DMS79 (cell line): ENCODE results near the gene ZNF385C.

Source experiments
- DNase-seq: peaks from one replicate; lab custom pipeline; 2025; lab: John Stamatoyannopoulos, UW

ZNF385C gene

GRCh38 chr17:42125565-42125964 lies 27.3 kb upstream of the ZNF385C start:
- DNase-seq = no peak

DNA sequence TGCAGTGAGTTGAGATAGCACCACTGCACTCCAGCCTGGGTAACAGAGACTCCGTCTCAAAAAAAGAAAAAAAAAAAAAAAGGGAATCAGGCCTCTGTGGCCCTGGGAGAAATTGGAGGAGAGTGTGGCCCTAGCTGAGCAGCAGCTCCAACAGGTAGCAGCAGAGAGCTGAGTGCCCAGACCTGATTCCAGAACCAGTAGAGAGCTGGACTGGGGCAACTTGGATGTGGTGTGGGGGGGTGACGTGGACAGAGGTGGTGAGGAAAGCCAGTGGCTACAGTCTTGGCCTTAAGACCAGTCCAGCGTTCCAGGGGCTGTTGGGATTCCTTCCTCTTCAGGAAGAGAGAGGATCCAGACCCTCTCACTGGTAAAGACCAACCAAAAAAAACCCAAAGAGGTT lies 26.0 kb upstream of the ZNF385C start:
- no peak for DNase-seq

DNA sequence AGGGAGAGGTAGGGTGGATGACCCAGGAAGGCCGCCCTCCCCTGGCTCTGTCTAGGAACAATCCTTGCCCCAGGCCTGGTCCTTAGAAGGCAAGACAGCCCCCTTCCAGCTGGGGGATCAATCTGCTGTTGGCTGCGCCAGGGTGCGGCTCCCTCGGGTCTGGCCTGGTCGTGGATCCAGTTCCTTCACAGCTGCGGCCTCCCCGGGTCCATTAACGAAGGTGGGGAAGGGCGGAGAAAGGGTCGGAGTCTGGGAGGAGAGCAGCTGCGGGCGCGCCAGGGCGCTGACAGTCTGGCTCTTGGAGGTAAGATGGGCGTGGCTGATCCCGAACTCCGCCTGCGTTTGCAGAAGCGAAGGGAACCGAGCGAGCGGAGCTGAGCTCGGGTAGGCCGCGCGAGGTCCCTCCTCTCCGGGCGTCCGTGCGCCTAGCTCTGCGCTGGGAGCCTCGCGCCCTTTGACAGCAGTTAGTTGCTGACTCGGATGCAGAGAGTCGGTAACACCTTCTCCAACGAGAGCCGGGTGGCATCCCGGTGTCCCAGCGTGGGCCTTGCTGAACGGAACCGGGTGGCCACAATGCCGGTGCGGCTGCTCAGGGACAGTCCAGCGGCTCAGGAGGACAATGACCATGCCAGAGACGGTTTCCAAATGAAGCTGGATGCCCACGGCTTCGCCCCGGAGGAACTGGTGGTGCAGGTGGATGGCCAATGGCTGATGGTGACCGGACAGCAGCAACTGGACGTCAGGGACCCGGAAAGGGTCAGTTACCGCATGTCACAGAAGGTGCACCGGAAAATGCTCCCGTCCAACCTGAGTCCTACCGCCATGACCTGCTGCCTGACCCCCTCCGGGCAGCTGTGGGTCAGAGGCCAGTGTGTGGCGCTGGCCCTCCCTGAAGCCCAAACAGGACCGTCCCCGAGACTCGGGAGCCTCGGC lies 24.4 kb upstream of the ZNF385C start, which contains the start of gene HSPB9:
TSS of gene HSPB9 (plus strand) at position 434 of the 933 bp plus-strand sequence. CDS start at position 481, 47 bp downstream.
- peak; percentile 48 for DNase-seq

- DNase-seq = peak; percentile 48
Measured at GRCh38 chr17:42120770-42121769, 22.8 kb upstream of the ZNF385C start, which contains the start of gene KAT2A. Gene KAT2A (minus strand): TSS chr17:42121367. CDS start chr17:42121304, 63 bp downstream.

DNA sequence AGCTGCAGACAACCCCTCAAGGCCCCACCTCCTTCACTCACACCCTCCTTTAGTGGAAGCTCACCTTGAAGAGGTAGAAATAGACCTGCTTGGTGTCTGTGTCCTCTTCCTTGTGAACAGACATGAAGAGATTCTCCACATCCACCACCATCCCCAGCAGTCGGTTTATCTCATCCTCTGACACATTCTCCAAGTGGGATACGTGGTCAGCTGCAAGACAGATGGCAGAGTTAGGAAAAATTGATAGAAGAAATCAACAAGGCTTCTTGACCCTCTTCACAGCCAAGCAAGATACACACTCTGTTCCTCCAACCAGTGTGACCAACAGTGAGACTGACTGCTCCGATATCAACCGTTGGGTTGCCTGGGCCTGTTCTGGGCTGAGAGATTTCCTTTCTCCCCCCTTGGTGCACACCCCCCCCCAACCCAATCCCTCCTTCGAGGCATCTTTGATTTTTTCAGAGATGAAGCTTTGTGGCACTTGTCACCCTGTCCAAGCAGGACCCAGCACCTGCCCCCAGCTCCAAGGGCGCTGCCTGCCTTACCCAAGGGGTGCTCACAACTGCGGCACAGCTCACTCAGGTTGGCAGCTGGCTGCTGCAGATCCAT lies 22.0 kb upstream of the ZNF385C start:
- DNase-seq = no peak

DNA sequence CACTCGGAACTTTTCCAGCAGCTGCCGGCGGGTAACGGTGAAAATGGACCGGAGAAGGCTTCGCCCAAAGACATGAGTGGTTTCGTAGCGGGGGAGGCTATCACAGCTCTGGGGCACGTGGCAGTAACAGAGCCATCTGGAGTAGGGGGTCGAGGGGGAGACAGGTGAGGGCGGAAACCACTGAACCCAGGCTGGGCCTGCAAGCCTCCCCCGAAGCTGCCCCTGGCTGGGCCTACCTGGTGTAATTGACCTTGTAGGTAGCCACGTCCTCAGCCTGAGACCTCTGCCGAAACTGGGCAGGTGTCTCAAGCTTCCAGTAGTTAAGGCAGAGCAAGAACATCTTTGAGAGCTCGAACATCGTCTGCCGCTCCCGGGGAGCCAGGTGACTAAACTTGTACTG lies 21.0 kb upstream of the ZNF385C start:
- DNase-seq = no peak

- DNase-seq = no peak
Measured at GRCh38 chr17:42118545-42118944, 20.3 kb upstream of the ZNF385C start.

GRCh38 chr17:42118126-42118510 lies 19.8 kb upstream of the ZNF385C start:
- DNase-seq = no peak

DNA sequence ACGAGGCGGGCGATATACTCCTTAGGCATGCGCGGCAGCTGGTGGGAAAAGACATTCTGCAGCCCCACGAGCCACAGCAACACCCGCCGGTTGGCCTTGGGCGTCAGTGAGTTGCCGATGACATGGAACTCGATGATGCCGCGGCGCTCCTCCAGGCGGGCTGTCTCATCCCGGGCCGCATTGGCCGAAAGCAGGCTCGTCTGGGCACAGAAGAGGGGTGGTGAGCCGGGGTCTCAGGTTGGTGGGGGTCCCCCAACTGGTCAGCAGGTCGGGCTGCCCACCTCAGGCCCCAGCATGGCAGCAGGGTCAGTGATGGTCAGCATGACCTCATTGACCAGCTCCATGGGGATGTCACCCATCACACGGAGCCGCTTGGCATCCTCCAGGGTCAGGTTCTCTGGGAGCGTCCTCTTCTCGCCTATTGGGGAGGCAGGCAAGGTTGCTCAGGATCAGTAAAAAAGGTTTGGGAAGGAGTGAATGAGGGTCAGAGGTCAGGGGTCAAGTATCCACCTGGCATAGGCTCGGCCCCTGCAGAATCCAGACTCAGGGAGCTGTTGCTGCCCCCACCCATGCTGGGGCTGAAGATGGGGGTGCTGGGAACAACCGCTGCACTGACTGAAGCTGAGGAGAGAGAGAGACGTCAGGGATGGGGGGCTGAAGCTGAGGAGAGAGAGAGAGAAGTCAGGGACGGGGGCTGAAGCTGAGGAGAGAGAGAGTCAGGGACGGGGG lies 19.3 kb upstream of the ZNF385C start:
- no peak for DNase-seq

GRCh38 chr17:42116705-42117396 lies 18.6 kb upstream of the ZNF385C start:
- peak; percentile 32 for DNase-seq

- DNase-seq = no peak
Measured at GRCh38 chr17:42114118-42114517, 15.8 kb upstream of the ZNF385C start.

DNA sequence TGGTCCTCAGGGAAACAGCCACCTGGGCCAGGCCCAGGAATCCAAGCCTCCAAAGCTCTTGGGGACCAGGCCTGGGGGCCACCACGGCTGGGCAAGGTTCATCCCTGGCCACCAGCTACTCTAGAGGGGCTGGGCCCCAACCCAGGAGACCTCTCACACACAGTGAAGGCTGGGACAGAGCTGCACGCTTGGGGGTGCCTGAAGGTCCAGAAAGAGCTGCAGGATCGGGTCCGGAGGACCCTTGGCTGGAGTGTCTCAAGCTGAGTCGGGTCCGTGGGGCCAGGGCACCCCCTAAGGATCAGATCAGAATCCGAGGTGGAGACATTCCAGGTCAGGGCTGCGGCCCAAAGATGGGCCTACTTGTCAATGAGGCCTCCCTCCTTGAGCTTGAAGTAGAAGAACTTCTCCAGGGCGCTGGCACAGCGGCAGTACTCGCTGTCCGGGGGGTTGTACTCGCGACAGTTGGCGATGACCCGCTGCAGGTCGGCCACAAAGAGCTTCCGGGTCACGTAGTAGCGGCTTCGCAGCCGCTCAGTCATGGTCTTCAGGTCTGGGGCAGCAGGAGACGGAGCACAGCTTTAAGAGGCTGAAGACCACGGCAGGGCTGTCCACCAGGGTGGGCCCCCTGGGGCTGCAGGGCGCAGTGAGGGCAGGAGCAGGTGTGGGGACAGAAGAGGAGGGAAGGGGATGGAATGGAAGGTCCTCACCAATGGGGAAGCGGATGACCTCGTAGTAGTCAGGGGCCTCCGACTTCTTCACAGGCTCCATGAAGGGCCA lies 15.2 kb upstream of the ZNF385C start:
- DNase-seq = no peak

DNA sequence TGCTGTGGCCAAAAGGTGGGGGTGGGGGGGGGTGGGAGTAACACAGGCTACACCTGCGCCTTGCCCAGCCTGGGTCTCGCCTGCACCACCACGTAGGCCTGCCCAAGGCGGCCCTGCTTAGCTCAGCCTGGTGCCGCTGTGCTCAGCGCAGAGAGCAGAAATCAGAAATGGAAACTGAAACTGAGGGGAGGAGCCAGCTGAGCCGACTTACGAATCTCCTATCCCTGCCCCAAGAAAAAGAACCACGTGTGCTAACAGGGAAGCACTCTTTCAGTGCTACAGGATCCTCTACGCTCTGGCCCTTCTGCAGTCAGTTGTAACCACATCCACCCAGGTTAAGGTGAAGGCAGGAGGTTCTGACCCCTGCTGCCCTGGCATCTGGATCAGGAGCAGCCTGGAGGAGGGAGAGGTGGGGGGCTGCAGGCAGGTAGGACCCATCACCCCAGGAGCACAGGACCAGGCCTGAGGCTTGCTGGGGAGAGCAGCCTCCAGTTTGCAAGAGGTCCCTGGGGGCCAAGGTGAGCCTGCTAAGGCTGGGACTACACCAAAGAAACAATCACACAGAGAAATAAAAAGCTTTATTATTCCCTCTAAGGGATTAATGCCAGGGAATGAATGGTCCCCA lies 14.4 kb upstream of the ZNF385C start, which contains the start of gene DHX58:
TSS of gene DHX58 (minus strand) at position 163 of the 625 bp plus-strand sequence. CDS start 822 bp downstream, outside the sequence.
- peak; percentile 84 for DNase-seq

DNA sequence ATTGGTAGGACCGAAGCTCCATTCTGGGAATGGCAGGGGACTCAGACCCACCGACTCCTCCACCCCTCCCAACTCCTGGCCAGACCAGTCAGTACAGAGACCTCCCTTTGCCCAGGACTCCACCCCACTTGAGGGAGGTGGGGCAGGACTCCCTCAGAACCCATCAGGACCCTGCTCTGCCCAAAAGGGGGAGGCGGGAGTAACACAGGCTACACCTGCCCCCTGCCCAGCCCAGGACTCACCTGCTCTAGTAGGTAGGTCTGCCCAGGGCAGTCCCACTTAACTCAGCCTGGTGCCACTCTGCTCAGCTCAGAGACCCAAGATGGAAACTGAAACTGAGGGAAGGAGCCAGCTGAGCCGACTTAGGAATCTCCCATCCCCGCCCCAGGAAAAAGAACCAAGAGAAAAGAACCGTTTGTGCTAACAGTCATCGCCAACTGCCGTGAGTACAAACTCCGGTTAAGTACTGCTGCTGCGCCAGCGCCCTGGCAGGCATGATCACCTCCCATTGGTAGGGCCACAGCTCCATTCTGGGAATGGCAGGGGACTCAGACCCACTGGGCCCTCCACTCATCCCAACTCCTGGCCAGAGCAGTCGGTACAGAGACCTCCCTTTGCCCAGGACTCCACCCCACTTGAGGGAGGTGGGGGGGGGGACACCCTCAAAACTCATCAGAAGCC lies 13.7 kb upstream of the ZNF385C start:
- DNase-seq = peak; percentile 71

DNA sequence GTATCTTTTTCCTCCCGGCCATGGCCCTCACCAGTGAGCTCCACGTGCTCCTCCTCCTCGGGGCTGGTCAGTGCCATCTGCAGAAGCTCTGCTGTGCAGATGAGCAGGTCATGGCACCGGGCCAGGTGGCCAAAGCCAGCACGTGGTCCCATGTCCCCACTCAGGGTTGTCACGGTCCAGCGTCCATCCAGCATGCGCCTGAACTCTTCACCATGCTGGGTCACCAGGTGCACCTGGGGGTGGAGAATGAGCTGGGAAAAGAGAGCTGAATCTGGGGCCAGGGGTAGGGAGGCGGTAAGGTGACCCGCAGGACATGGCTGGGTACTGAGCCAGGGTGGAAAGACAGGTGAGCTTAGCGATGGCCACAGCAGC lies 13.0 kb upstream of the ZNF385C start:
- DNase-seq = no peak

- no peak for DNase-seq
Measured at GRCh38 chr17:42110301-42111264, 12.3 kb upstream of the ZNF385C start.

DNA sequence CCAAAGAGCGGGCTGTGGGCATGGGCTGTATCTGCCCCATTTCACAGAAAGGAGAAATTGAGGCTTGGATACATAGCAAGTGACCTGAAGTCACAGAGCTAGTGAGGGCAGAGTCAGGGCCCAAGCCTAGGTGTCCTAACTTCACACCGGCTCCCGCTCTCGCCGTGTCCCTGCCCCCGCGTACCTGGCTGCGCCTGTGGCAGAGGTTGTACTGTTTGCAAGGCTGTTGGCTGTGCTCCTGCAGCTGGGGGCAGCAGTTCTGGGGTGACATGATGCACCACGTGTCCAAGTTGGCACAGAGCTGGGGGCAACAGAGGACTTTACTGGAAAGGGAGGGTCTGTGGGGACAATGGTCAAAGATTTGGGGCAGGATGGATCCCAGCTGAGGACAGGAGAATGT lies 10.8 kb upstream of the ZNF385C start:
- DNase-seq = no peak
